Effector memory CD4-positive, alpha-beta T cell (primary cell): ENCODE results near the gene ATP6V0C.
A peak's percentile ranks its signal among the peaks of the same experiment; 100 is the strongest.
"Not testable (repeated sequence)": the region's sequence is repeated elsewhere in the genome, so short reads cannot be mapped to it uniquely, and the experiment has no call there.

Experiments
- DNase-seq, 3 donors: peaks; one replicate each; pipeline ENCODE4 v3.0.0-alpha.2; 2020
- H3K27ac ChIP-seq: 2 replicates; pipeline ENCODE4 v1.7.0; 2013; ENCODE audit warnings: mild to moderate bottlenecking, low read length, moderate library complexity; ENCODE audit not compliant: insufficient read depth, poor library complexity, severe bottlenecking
- H3K27me3 ChIP-seq: replicated peaks from 2 replicates; pipeline ENCODE4 v1.7.0; 2013; ENCODE audit warnings: mild to moderate bottlenecking, low read length; ENCODE audit not compliant: insufficient read depth, control insufficient read depth, poor library complexity, severe bottlenecking
- H3K36me3 ChIP-seq: 2 replicates; pipeline ENCODE4 v1.7.0; 2013; ENCODE audit warnings: mild to moderate bottlenecking, low read length, moderate library complexity; ENCODE audit not compliant: control insufficient read depth, insufficient read depth
- H3K4me1 ChIP-seq: 2 replicates; pipeline ENCODE4 v1.7.0; 2013; ENCODE audit warnings: low read length, mild to moderate bottlenecking; ENCODE audit not compliant: control insufficient read depth, insufficient read depth, poor library complexity, severe bottlenecking
- H3K4me3 ChIP-seq: 2 replicates; pipeline ENCODE4 v1.7.0; 2013; ENCODE audit warnings: low read length, low read depth, mild to moderate bottlenecking; ENCODE audit not compliant: insufficient read depth, poor library complexity, severe bottlenecking
- H3K9me3 ChIP-seq: 2 replicates; pipeline ENCODE4 v1.7.0; 2013; ENCODE audit warnings: mild to moderate bottlenecking, low read length, moderate library complexity; ENCODE audit not compliant: control insufficient read depth

ATP6V0C gene

DNA sequence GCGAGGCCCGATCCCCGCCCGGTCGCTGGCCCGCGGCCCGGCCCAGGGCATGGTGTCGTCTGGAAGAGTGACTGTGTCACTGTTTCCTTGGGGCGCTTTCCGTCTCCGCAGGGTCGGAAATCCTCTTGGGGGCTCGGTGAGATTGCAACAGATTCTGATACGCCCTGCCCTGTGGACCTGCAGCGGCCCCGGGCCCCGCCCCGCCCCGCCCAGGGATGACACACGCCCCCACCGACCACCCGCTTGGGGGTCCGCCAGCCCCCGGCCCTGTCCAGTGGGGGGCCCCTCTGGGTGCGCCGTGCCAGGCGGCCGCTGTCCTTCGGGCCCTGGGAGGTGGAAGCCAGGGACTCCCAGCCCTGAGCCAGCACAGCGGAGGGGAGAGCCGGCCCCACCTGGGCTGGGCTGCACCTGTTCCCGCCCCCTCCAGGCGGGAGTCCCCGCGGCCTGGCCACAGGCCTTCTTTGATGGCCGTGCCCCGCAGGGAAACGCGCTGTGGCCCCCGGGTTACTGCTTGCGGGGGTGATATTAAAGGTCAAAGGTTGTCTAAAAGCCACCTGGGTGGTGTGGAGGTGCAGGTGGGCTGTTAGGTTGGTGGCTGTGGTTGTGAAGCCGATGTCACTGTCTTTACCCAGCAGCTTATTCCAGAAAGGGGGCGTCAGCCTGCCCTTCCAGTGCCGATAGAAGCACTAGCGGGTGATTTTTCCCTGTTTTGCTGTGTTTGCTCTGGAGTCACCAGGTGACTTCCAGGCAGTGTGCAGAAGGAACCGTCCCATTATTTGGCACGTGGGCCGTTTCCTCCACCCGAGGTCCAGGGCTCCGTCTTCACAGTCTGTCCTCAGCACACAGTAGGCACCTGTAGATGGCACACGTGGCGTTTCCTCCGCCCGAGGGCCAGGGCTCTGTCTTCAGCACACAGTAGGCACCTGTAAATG lies 38.1 kb upstream of the ATP6V0C start:
- H3K4me3 ChIP-seq = peak overlapping the region; percentile 46
- peaks cover 31% of the 10 kb centered on the region for H3K4me1 ChIP-seq
- peaks cover 22% of the 10 kb centered on the region for H3K27me3 ChIP-seq
- no peaks in the 10 kb centered on the region for H3K9me3 ChIP-seq
- no peak overlapping the region for H3K27ac ChIP-seq
- DNase-seq = peak in 1 of 3 donors; percentile 8
- H3K36me3 ChIP-seq = no peaks in the 10 kb centered on the region

DNA sequence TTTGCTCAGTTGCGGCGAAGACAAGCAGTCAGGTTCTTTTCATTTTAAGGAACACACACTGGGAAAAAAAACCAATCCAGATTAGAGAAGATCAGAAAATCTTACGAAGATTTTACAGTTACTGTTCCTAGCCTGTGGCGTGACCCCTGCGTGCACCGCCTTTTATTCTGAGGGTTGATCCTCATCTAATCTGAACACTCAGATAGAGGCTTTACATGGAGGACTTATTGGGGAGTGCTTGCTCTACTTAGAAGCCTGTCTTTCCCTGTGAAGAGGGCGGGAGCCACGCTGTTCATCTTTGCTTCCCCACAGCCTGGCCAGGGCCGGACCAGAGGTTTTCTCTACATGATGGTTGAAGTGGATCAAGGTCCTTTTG lies 37.4 kb upstream of the ATP6V0C start:
- no peak for DNase-seq
- peaks cover 16% of the 10 kb centered on the region for H3K27me3 ChIP-seq
- H3K27ac ChIP-seq = no peak overlapping the region
- H3K4me3 ChIP-seq = no peak overlapping the region
- H3K9me3 ChIP-seq = no peaks in the 10 kb centered on the region
- H3K4me1 ChIP-seq = peaks cover 25% of the 10 kb centered on the region
- no peaks in the 10 kb centered on the region for H3K36me3 ChIP-seq

DNA sequence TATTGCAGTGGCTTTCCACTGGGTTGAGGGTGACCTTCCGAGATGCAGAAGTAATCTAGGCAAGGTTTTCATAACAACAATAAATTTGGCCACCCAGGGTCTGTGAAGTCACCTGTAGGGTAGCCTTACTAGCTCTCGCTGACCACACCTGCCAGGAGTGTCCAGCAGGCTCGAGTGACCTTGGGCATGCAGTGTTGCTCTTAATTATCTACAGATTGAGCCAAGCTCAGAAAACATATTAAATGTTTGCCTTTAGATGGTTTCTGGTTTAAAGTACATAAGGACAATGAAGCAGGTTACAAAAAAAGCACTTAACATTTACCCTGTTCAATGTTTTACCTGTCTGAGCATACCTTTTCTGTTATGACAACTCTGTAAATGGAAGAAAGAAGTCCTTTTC lies 37.0 kb upstream of the ATP6V0C start:
- Histone ChIP-seq H3K4me3 (no peak overlapping the region), H3K9me3 (no peaks in the 10 kb centered on the region), H3K27ac (no peak overlapping the region), H3K4me1 (peaks cover 21% of the 10 kb centered on the region), H3K27me3 (peaks cover 11% of the 10 kb centered on the region), H3K36me3 (no peaks in the 10 kb centered on the region)
- DNase-seq = no peak

DNA sequence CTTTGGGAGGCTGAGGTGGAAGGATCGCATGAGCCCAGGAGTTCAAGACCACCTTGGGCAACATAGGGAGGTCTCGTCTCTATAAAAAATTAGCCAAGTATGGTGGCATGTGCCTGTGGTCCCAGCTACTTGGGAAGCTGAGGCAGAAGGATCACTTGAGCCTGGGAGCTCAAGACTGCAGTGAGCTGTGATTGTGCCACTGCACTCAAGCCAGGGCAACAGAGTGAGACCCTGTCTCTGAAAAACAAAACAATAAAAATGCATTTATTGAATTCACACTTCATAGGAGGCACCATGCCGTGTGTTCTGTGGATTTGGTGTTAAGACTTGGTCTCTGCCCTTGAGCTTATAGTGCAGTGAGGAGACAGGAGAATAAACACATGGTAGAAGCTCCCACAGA lies 36.4 kb upstream of the ATP6V0C start:
- no peak for DNase-seq
- Histone ChIP-seq H3K27ac (no peak overlapping the region), H3K4me3 (no peak overlapping the region), H3K4me1 (peaks cover 17% of the 10 kb centered on the region), H3K27me3 (peaks cover 6% of the 10 kb centered on the region), H3K36me3 (no peaks in the 10 kb centered on the region), H3K9me3 (no peaks in the 10 kb centered on the region)

DNA sequence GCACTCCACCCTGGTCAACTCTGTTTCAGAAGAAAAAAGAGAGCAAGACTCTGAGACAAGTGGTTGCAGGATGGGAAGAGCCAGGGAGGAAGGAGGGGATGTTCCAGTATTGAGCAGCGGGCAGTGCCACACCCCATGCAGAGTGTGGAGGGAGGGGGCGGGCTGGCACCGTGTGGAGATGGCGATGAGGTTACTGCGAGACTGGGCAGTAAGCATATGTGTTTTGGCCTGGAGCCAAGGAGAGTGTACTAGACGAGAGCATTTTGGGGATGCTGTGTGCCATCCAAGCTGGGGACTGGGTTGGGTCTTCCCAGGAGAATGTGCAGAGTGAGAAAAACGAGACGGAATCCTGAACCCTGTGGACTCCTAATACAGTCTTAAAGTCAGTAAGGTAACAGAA lies 35.5 kb upstream of the ATP6V0C start:
- Histone ChIP-seq H3K27me3 (no peaks in the 10 kb centered on the region), H3K36me3 (no peaks in the 10 kb centered on the region), H3K27ac (no peak overlapping the region), H3K4me3 (no peak overlapping the region), H3K9me3 (no peaks in the 10 kb centered on the region), H3K4me1 (peaks cover 15% of the 10 kb centered on the region)
- DNase-seq = no peak

DNA sequence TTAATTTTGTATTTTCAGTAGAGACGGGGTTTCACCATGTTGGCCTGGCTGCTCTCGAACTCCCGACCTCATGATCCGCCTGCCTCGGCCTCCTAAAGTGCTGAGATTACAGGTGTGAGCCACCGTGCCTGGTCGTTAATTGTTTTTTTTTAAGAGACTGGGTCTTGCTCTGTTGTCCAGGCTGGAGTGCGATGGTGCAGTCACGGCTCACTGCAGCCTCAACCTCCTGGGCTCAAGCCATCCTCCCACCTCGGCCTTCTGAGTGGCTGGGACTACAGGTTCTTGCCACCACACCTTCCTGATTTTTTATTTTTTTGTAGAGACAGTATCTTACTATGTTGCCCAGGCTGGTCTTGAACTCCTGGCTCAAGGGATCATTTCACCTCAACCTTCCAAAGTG lies 33.8 kb upstream of the ATP6V0C start:
- not testable (repeated sequence) for H3K4me3 ChIP-seq, H3K27ac ChIP-seq, H3K27me3 ChIP-seq, DNase-seq, H3K9me3 ChIP-seq, H3K36me3 ChIP-seq, H3K4me1 ChIP-seq

DNA sequence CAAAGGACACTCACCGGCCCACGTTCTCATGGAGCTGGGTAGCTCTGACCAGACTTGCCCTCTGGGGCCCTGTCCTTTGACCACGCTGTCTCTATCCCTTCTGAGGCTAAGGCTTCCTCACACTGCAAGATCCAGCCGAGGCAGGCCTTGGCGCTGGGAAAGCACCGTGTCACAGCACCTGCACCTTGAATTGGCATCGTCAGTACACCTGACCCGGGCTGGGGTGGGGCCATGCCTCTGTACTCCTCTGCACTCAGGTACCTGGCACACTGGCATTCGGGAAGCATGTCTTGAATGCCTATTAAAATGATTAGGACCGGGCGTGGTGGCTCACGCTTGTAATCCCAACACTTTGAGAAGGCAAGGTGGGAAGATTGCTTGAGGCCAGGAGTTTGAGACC lies 32.8 kb upstream of the ATP6V0C start:
- Histone ChIP-seq H3K36me3 (no peaks in the 10 kb centered on the region), H3K4me1 (peaks cover under 1% of the 10 kb centered on the region), H3K9me3 (no peaks in the 10 kb centered on the region), H3K27me3 (no peaks in the 10 kb centered on the region), H3K4me3 (no peak overlapping the region), H3K27ac (no peak overlapping the region)
- no peak for DNase-seq

DNA sequence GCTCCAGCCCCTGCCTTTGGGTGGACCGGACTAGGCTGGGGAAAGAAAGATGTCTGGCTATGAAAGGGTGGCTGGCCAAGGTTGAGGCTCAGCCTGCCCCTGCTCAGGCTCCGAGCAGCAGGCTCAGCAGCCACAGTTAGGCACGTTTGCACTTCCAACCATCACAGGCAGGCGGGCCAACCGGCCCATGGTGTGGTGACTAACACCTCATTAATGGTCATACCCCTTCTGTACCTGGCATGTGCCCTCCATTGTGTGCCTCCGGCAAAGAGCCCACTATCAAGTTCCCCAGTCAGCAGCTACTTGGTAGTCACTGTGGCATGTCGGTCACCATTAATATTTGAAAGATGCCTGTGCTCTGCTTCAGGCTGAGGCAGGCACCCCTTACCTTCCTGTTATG lies 32.1 kb upstream of the ATP6V0C start:
- Histone ChIP-seq H3K27me3 (no peaks in the 10 kb centered on the region), H3K4me3 (no peak overlapping the region), H3K27ac (no peak overlapping the region), H3K4me1 (peaks cover 2% of the 10 kb centered on the region), H3K36me3 (no peaks in the 10 kb centered on the region), H3K9me3 (no peaks in the 10 kb centered on the region)
- DNase-seq = no peak

DNA sequence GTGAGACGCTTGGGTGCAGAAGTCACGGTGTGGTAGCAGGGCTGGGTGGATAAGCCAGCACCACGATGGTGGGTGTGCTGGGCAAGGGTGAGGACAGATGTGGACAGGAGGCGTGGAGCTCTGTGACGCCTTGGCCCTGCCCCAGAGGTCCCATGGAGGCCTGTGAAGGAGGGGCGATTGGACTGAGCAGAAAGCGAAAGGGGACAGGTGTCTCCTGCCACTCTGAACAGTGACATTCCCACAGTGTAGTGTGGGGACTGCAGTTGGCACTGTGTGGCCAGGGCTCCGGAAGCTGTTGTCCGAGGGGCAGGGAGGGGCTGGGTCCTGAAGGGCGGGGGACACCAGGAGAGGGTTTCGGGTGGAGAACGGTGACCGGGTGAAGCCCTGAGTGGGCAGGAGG lies 31.5 kb upstream of the ATP6V0C start:
- no peaks in the 10 kb centered on the region for H3K27me3 ChIP-seq
- no peak overlapping the region for H3K27ac ChIP-seq

DNA sequence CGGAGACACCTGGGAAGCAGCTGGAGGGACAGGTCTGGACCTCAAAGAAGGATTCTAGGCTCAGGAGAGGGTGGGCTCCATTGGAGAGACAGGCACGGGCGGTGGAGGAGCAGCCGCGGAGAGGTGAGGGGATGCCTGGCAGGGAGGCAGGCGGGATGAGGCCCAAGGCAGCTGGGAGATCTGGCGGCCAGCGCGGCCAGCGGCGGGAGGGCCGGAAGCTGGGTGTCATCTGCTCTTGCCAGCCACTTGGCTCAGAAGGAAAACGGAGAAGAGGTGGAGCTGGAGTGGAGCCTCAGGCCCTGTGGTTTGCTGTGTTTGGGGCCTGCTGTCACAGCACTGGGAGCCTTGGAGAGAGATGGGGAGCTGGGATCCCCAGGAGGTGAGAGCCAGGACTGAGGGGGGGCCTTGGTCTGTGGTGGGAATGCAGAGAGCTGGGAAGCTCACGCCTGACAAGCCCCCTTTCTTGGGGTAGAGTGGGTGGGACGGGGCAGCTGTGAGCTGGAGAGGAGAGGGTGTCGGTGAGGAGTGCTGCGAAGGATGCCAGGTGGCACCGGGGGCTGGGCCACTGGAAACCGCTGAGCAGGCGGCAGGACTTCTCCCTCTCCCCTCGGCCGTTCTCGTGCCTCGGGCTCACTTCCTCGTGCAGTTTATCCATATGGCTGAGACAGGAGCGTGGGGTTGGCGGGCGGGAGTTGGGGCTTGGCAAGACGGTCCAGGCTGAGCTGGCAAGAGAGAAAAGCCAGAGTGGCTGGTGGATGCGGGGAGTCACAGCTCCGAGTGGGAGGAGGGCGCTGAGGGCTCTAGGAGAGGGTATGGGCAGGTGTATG lies 30.8 kb upstream of the ATP6V0C start:
- H3K27me3 ChIP-seq = no peaks in the 10 kb centered on the region
- H3K36me3 ChIP-seq = no peaks in the 10 kb centered on the region
- no peaks in the 10 kb centered on the region for H3K9me3 ChIP-seq
- peaks cover 10% of the 10 kb centered on the region for H3K4me1 ChIP-seq
- no peak overlapping the region for H3K4me3 ChIP-seq
- H3K27ac ChIP-seq = no peak overlapping the region
- no peak for DNase-seq

More for the DNA sequence above, 31.5 kb upstream of the ATP6V0C start:
- DNase-seq = no peak
- Histone ChIP-seq H3K4me1 (peaks cover 8% of the 10 kb centered on the region), H3K9me3 (no peaks in the 10 kb centered on the region), H3K36me3 (no peaks in the 10 kb centered on the region), H3K4me3 (no peak overlapping the region)
